Measurements from ENCODE around the gene VWCE.
"Not testable (repeated sequence)": the region's sequence is repeated elsewhere in the genome, so short reads cannot be mapped to it uniquely, and the experiment has no call there.

VWCE gene

DNA sequence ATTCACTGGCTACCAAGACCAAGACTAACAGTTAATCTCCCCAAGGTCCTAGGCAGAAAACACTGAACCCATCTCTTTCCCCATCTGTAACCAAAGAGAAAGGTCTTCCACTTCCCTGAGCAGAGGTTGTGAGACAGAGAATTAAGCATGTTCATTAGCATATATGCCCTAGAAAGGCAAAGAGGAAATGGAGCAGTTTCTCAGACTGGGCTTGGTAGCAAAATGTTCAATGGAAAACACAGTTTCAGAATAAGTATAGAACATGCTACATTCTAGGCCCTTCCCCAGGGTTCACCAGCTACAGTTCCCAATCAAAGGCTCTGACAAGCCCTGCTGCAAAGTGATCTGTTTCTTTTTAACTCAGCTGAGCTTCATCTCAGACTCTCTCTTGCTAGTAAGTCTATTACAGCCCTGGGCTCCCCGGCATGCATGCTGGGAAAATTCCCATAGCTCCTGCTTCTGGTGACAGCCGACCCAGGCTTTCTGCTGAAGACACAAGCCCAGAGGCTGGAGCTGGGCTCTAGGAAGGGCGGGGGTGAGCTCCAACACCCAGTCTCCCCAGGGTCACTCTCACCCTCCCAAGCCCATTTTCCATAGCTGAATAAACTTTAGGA, 81.3 kb downstream of the VWCE start:
- not testable (repeated sequence) for DNase-seq (ENCODE audit: low read depth in 2 of 3, low spot score in 1 of 3)

DNA sequence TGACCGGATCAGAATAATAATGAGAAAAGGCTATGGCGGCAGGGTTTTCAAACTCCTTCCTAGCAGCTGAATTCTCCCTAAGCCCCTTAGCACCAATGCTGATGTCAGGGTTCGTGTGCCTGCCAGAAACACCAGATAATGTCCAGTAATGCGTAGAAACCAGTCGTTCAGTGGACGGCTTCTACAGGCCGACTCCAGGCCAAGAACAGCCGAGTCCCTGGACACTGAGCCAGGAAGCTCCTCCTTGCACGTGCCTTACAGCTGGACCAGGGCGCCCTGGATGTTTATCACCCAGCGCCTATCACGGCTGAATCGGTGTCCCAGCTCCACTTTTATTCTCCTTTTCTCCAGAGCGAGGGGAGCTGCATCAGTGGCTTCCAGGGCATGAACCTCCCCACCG, 82.9 kb downstream of the VWCE start:
- DNase-seq (ENCODE audit: low read depth in 2 of 3, low spot score in 1 of 3) = not testable (repeated sequence)

DNA sequence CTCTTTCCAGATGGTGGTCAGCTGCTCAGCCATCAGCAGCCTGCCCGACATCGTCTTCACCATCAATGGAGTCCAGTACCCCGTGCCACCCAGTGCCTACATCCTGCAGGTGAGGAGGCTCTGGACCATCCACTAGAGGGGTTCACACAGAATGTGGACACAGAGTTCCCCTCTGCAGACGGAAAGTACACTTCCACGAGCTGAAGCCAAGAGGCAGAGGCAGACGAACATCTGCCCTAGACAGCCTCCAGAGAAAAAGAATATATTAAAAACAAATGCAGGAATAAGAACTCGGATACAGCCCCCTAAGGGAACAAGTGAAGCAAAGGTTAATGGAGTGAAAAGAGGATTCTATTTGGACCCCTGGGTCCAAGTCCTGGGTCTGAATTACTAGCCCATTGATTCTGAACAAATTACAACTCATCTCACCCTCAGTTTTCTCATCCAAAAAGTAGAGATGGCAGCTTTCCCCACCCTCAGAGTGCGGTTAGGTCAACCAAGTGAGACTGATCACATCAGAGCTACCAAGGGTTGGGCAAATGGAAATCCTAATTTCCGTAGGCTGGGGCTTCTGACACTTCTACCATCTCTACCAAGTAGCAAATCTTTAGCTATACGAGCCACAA, 83.7 kb downstream of the VWCE start:
- not testable (repeated sequence) for DNase-seq (ENCODE audit: low read depth in 2 of 3, low spot score in 1 of 3)

DNA sequence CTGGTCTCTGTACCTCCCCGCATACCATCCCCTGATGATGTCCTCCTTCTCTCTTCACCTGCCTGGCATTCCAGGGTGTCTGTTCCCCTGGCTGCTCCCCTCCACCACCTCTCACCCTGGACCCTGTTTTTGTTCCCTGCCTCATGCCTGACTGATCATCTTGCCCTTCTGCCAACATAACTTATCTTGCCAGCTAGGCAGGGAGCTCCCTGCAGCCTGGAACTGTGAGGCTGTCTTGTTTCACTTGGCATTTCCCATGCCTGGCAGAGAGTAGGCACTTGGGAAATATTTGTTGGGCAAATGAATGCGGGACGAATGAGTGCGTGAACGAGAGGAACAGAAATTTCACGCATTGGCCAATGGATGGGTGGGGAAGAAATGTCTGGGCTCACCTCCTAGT, 84.5 kb downstream of the VWCE start:
- not testable (repeated sequence) for DNase-seq (ENCODE audit: low read depth in 2 of 3, low spot score in 1 of 3)

All from stimulated activated CD4-positive, alpha-beta T cell treated with anti-CD3 and anti-CD28 coated beads, Interleukin-12 subunit alpha, Interleukin-12 subunit beta, amount 100 ng/mL, for 48 hours (primary cell).